ENCODE measurements around the gene SMYD3. TPM values are rescaled to one million over a fixed set of nuclear protein-coding genes. Genes with fewer than 3 reads are reported as not detected.

SMYD3 gene
- total and polyA plus RNA-seq, 10 of the 15 experiments (the other 5 are each of a cell fraction or from before 2014, with no cell fraction given): 18.3 to 54.0 (median 24.8) TPM

DNA sequence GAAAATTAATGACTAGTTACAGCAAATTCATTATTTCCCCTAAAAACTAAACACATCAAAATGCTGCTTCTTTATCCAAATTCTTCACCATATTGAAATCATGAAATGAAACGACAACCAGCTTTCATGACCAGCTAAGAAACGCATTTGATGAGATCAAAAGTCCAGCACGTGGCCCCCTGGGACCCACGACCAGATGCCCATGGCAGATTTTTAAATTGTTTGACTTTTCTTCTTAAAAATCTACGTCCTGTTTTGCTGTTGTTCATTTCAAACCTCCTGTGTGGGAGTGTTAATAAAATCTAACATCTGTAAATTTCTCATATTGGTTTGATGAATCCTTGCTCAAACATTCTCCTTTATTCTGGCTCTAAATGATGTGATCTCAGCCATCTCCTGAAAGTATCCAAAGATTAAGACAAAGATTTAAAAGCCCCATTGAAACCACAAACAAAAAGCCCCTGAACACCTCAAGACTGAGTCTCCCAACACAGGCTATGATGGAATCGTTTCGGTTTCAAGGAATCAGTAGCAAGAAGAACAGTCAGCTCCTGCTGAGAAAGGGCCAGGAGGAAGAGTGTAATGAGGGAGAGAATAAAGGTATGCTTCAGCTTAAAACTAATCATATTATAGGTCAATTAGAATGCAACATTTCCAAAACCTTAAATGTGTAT, 523.6 kb downstream of the SMYD3 start (continued):
- TF ChIP-seq, protein P1, sequence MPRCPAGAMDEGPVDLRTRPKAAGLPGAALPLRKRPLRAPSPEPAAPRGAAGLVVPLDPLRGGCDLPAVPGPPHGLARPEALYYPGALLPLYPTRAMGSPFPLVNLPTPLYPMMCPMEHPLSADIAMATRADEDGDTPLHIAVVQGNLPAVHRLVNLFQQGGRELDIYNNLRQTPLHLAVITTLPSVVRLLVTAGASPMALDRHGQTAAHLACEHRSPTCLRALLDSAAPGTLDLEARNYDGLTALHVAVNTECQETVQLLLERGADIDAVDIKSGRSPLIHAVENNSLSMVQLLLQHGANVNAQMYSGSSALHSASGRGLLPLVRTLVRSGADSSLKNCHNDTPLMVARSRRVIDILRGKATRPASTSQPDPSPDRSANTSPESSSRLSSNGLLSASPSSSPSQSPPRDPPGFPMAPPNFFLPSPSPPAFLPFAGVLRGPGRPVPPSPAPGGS (IDR thresholded peaks at IDR 0.05; ENCODE audit: borderline replicate concordance, insufficient read depth, low read depth, low read length, poor library complexity, severe bottlenecking): no peak
- TF ChIP-seq SRF (IDR thresholded peaks at IDR 0.05; ENCODE audit: low read depth in 2 of 2, low read length in 2 of 2): no peak
- TF ChIP-seq, protein P2, sequence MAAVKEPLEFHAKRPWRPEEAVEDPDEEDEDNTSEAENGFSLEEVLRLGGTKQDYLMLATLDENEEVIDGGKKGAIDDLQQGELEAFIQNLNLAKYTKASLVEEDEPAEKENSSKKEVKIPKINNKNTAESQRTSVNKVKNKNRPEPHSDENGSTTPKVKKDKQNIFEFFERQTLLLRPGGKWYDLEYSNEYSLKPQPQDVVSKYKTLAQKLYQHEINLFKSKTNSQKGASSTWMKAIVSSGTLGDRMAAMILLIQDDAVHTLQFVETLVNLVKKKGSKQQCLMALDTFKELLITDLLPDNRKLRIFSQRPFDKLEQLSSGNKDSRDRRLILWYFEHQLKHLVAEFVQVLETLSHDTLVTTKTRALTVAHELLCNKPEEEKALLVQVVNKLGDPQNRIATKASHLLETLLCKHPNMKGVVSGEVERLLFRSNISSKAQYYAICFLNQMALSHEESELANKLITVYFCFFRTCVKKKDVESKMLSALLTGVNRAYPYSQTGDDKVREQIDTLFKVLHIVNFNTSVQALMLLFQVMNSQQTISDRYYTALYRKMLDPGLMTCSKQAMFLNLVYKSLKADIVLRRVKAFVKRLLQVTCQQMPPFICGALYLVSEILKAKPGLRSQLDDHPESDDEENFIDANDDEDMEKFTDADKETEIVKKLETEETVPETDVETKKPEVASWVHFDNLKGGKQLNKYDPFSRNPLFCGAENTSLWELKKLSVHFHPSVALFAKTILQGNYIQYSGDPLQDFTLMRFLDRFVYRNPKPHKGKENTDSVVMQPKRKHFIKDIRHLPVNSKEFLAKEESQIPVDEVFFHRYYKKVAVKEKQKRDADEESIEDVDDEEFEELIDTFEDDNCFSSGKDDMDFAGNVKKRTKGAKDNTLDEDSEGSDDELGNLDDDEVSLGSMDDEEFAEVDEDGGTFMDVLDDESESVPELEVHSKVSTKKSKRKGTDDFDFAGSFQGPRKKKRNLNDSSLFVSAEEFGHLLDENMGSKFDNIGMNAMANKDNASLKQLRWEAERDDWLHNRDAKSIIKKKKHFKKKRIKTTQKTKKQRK (IDR thresholded peaks at IDR 0.05; ENCODE audit: low read depth, low read length): no peak
- no peak for TF ChIP-seq EGR1 (IDR thresholded peaks at IDR 0.05; ENCODE audit: borderline replicate concordance in 1 of 2, low read depth in 2 of 2, low read length in 2 of 2)
- TF ChIP-seq, protein P3, sequence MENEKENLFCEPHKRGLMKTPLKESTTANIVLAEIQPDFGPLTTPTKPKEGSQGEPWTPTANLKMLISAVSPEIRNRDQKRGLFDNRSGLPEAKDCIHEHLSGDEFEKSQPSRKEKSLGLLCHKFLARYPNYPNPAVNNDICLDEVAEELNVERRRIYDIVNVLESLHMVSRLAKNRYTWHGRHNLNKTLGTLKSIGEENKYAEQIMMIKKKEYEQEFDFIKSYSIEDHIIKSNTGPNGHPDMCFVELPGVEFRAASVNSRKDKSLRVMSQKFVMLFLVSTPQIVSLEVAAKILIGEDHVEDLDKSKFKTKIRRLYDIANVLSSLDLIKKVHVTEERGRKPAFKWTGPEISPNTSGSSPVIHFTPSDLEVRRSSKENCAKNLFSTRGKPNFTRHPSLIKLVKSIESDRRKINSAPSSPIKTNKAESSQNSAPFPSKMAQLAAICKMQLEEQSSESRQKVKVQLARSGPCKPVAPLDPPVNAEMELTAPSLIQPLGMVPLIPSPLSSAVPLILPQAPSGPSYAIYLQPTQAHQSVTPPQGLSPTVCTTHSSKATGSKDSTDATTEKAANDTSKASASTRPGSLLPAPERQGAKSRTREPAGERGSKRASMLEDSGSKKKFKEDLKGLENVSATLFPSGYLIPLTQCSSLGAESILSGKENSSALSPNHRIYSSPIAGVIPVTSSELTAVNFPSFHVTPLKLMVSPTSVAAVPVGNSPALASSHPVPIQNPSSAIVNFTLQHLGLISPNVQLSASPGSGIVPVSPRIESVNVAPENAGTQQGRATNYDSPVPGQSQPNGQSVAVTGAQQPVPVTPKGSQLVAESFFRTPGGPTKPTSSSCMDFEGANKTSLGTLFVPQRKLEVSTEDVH (IDR thresholded peaks at IDR 0.05; ENCODE audit: low read depth, partially characterized antibody): no peak
- TF ChIP-seq, protein P4, sequence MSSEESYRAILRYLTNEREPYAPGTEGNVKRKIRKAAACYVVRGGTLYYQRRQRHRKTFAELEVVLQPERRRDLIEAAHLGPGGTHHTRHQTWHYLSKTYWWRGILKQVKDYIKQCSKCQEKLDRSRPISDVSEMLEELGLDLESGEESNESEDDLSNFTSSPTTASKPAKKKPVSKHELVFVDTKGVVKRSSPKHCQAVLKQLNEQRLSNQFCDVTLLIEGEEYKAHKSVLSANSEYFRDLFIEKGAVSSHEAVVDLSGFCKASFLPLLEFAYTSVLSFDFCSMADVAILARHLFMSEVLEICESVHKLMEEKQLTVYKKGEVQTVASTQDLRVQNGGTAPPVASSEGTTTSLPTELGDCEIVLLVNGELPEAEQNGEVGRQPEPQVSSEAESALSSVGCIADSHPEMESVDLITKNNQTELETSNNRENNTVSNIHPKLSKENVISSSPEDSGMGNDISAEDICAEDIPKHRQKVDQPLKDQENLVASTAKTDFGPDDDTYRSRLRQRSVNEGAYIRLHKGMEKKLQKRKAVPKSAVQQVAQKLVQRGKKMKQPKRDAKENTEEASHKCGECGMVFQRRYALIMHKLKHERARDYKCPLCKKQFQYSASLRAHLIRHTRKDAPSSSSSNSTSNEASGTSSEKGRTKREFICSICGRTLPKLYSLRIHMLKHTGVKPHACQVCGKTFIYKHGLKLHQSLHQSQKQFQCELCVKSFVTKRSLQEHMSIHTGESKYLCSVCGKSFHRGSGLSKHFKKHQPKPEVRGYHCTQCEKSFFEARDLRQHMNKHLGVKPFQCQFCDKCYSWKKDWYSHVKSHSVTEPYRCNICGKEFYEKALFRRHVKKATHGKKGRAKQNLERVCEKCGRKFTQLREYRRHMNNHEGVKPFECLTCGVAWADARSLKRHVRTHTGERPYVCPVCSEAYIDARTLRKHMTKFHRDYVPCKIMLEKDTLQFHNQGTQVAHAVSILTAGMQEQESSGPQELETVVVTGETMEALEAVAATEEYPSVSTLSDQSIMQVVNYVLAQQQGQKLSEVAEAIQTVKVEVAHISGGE (CRISPR knock-in tag; IDR thresholded peaks at IDR 0.05): no peak
- TF ChIP-seq ATF7 (IDR thresholded peaks at IDR 0.05; ENCODE audit: low read depth): no peak
- 0 out of 4 replicates have a peak, but pooled peaks of 1 of the 2 experiments have one; percentile 8 for TF ChIP-seq BHLHE40 (IDR thresholded peaks at IDR 0.05; ENCODE audit: borderline replicate concordance in 1 of 2, low read depth in 2 of 2, low read length in 1 of 2)
- TF ChIP-seq DPF2 (IDR thresholded peaks at IDR 0.05): peak; percentile 14; the same call in 1 of the 2 replicates
- TF ChIP-seq JUNB (IDR thresholded peaks at IDR 0.05): 0 out of 2 replicates have a peak, but pooled peaks have one; percentile 14
- no peak for TF ChIP-seq GABPA (IDR thresholded peaks at IDR 0.05; ENCODE audit: low read depth)
- TF ChIP-seq MTA2 (IDR thresholded peaks at IDR 0.05; ENCODE audit: low read depth): no peak
- TF ChIP-seq FOS (IDR thresholded peaks at IDR 0.05; ENCODE audit: borderline replicate concordance, extremely low read depth, insufficient read length): no peak
- no peak for TF ChIP-seq MEF2A (IDR thresholded peaks at IDR 0.05; ENCODE audit: insufficient read depth, low read depth, low read length)
- TF ChIP-seq BCL11A (IDR thresholded peaks at IDR 0.05; ENCODE audit: low read depth, low read length): 0 out of 2 replicates have a peak, but pooled peaks have one; percentile 25
- TF ChIP-seq KDM1A (IDR thresholded peaks at IDR 0.05; ENCODE audit: borderline replicate concordance): no peak
- TF ChIP-seq NRF1 (conservative IDR thresholded peaks at IDR 0.05; ENCODE audit: low read depth, low read length): no peak
- no peak for TF ChIP-seq HCFC1 (IDR thresholded peaks at IDR 0.05; ENCODE audit: low read length)
- TF ChIP-seq TBL1XR1 (IDR thresholded peaks at IDR 0.05; ENCODE audit: low read depth, low read length): no peak
